ENCODE results near the gene CDCA5.
A peak's percentile ranks its signal among the peaks of the same experiment; 100 is the strongest.

The CDCA5 gene

DNA sequence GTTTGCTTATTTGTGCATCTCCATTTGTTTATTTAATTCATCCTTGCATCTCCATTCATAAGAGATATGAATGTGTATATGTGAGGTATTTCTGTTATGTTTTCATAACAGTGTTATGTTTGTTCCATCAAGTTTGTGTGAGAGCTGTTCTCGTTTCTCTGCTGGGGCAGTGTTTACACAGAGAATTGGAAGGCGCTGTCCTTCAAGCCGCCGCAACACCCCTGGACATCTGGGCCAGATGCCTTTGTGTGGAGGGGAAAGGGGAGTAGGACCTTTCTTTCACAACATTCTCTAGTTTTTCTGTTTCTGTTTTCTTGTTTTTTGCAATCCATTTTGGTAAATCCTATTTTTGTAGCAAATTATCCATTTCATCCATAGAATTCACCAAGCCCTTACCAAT, 20.8 kb upstream of the CDCA5 start:
- no peak for DNase-seq

GRCh38 chr11:65103476-65103875, 19.6 kb upstream of the CDCA5 start:
- no peak for DNase-seq

- no peak for DNase-seq
Observed at GRCh38 chr11:65102142-65103095, 18.6 kb upstream of the CDCA5 start.

DNA sequence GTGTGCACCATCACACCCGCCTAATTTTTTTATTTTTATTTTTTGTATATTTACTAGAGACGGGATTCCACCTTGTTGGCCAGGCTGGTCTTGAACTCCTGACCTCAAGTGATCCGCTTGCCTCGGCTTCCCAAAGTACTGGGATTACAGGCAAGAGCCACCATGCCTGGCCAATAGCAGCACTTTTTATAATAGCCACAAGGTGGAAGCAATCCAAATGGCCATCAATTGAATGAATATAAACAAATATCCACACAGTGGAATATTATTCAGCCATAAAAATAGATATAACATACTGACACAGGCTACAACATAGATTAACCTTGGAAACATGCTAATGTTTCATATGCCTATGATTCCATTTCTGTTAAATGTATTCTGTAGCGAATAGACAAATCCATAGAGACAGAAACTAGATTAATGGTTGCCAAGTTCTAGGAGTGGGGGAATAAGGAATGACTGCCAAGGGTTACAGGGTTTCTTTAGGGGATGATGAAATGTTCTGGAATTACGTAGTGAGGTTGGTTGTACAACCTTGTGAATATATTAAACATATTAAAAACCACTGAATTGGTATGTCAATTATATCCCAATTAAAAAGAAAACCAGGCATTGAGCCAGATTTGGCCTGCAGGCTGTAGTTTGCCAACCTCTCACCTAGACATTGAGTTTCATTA, 17.0 kb upstream of the CDCA5 start:
- no peak for DNase-seq

GRCh38 chr11:65096926-65097325, 13.1 kb upstream of the CDCA5 start:
- no peak for DNase-seq

- peak; percentile 85 for DNase-seq
Observed at GRCh38 chr11:65095974-65096806, 12.3 kb upstream of the CDCA5 start, which contains the start of gene VPS51. Gene VPS51 (plus strand): TSS chr11:65096214. CDS start chr11:65096251, 37 bp downstream.

DNA sequence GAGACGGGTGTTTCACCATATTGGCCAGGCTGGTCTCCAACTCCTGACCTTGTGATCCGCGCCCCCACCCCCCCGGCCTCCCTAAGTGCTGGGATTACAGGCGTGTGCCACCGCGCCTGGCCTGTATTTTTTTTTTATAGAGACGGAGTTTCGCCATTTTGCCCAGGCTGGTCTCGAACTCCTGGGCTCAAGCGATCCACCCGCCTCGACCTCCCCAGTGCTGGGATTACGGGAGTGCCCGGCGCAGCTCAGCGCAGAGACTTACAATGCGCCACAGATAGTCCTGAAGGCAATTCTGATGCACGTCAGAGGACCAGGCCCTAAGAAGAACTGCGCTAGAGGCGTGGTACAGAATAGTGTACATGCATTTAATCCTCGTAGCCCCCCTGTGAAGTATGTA, 11.6 kb upstream of the CDCA5 start:
- no peak for DNase-seq

DNA sequence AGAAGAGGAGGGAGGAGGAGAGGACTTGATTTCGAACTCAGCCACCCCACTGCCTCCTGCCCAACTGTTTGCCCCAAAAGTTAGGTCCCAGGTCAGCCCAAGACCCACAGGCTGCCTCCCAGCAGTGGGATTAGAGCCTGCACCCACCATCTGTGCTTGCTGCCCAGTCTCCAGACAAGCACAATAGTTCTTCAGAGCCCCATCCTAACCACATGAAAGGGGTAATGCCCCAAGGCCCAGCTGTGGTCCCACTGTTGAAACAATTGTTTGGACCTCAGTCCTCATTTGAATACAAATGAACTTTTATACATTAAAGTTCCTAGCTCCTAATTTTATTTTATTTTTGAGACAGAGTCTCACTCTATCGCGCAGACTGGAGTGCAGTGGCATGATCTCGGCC, 6.8 kb upstream of the CDCA5 start:
- DNase-seq, result no peak

- DNase-seq, result no peak
Observed at GRCh38 chr11:65089621-65090020, 5.8 kb upstream of the CDCA5 start.

GRCh38 chr11:65087827-65088226, 4.0 kb upstream of the CDCA5 start:
- no peak for DNase-seq

DNA sequence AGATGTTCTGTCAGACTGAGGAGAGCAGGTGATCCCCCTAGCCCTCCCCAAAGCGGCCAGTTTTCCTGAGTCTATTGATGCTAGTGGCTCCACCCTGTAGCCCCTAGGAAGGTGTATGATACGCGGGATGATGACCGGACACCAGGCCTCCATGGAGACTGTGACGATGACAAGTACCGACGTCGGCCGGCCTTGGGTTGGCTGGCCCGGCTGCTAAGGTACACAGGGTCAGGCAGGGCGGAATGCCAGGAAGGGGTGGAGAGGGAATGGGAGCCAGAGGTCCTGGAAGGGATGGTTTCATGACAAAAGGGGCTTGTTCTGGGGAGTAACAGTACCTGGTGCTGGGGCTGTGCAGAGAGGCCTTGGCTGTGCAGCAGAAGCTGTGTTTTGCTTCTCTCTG, 3.4 kb upstream of the CDCA5 start:
- no peak for DNase-seq

DNA sequence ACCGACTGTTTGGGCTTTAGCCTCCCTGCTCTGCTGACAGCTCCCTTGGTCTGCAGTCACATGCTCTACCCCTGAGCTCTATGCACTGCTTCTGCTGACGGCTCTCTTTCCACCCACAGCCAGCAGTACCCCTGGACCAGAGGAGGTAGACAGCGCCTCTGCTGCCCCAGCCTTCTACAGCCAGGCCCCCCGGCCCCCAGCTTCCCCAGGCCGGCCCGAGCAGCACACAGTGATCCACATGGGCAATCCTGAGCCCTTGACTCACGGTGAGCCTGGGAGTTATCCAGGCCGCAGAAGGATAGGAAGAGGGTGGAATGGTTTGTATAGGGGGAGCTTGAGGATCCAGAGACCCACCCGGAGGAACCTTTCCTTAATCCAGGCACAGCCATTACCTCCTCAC, 3.0 kb upstream of the CDCA5 start:
- no peak for DNase-seq

GRCh38 chr11:65085446-65085845, 1.6 kb upstream of the CDCA5 start:
- no peak for DNase-seq

GRCh38 chr11:65084598-65085375, 947 bp upstream of the CDCA5 start:
- DNase-seq, result no peak

GRCh38 chr11:65083134-65083833, 556 bp downstream of the CDCA5 start:
- DNase-seq, result no peak

- no peak for DNase-seq
Observed at GRCh38 chr11:65078786-65079342, 5.0 kb downstream of the CDCA5 start.

GRCh38 chr11:65078151-65078550, 5.7 kb downstream of the CDCA5 start:
- no peak for DNase-seq

- DNase-seq, result no peak
Observed at GRCh38 chr11:65077451-65077850, 6.4 kb downstream of the CDCA5 start.

DNA sequence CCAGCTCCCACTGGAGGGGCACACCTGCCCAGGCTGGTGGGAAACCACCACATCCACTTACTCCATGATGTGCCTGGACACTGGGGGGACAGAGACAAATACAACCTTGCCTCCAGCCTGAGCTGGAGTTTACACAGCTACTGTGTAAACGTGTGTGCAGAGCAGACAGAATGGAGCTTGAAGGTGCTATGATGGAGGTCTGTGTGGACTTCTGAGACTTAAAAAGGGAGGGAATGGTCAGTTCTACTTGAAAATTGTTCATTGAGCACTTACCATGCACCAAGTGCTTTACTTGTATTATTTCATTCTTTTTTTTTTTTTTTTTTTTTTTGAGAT, 11.2 kb downstream of the CDCA5 start:
- no peak for DNase-seq

DNA sequence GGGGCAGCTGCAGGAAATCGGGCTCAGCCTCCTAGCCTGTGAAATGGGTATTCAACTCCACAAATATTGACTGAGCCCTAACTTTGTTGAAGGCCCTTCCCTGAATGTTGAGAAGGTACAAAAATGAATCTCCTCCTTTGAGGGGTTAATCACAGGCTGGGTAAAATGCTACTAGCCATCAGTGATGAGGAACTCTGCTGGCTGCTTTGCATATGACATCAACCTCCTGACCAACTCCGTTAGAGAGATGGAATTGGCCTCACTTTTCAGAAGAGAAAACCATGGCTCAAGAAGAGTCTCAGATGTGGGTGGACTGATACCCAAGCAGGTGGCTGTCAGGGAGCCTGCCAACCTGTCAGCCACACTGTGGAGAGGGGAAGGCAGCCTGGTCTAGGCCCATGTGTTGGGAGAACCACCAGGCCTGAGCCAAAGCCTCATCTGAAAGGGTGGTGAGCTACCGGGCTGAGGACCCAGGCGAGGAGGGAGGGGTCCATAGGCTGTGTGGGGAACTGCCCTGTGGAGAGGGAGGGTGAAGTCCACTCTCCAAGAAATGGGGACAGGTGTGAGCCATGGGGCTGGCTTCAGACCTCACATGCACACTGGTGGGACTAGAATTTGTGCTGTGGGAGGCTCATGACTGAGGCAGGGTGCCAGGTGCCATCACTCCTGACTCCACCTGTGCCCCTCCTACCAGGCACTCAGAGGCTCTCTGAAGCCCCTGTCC, 11.8 kb downstream of the CDCA5 start:
- no peak for DNase-seq

- no peak for DNase-seq
Observed at GRCh38 chr11:65069217-65069616, 14.6 kb downstream of the CDCA5 start.
